ENCODE measurements around the gene LARGE1.

LARGE1 gene

DNA sequence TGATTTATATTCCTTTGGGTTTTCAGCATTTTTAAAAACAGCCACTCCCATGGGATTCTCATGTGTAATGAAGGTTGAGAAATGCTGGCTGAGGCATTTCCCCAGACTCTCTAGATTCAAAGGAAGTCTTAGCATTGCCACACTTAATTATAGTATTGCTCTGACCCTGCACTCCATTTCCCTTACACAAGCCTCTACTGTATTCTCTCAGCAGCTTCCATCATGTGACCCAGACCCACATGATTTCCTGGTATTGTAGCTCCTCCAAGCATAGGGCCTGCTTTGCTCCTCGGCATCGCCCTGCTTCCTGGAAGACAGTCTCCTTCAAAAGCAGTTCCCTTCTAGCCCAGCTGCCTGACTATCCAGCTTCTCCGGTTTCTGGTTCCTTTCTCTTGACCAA is 261.5 kb downstream of the LARGE1 start:
- peak; percentile 11 for DNase-seq (ENCODE audit: low spot score)

DNA sequence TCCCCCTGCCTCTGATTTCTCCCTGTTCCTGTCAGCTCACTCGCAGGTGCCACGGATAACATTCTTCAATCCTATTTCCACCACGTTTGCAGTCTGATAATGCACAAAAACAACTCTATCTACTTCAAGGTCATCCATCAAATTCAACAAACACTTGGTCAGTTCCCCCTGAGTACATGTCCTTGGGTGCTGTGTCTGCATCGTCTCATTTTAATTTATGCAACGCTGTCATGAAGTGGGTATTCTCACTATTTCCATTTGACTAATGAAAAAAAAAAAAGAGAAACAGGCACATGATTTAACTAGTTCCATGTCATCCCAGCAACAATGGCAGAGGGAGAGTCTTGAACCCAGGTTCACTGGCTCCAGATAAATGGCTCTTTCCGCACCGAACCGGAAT is 262.6 kb downstream of the LARGE1 start:
- DNase-seq (ENCODE audit: low spot score), result no peak

GRCh38 chr22:33656808-33657628 is 263.3 kb downstream of the LARGE1 start:
- peak; percentile 48 for DNase-seq (ENCODE audit: low spot score)

GRCh38 chr22:33654173-33654895 is 265.9 kb downstream of the LARGE1 start:
- no peak for DNase-seq (ENCODE audit: low spot score)

GRCh38 chr22:33653532-33654063 is 266.7 kb downstream of the LARGE1 start:
- DNase-seq (ENCODE audit: low spot score), result no peak

GRCh38 chr22:33652615-33653014 is 267.7 kb downstream of the LARGE1 start:
- DNase-seq (ENCODE audit: low spot score), result peak; percentile 3

DNA sequence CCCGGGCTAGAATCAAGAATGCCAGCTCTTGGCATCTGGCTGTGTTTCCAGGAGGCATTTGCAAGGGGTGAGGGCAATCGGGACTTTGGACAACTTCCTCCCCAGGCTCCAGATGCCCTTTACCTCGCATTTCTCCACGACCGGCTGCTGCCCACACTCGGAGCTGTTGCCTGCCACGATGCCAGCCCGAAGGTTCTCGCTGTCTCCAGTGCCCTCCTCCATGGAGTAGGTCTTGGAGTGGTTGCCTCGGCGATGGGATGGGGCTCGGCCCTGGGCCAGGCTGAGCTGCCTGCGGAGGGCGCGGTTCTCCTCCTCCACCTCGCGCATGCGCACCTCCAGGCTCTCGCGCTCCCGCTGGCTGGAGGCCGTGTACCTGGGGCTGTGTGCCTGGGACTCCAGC is 270.0 kb downstream of the LARGE1 start:
- DNase-seq (ENCODE audit: low spot score), result peak; percentile 9

DNA sequence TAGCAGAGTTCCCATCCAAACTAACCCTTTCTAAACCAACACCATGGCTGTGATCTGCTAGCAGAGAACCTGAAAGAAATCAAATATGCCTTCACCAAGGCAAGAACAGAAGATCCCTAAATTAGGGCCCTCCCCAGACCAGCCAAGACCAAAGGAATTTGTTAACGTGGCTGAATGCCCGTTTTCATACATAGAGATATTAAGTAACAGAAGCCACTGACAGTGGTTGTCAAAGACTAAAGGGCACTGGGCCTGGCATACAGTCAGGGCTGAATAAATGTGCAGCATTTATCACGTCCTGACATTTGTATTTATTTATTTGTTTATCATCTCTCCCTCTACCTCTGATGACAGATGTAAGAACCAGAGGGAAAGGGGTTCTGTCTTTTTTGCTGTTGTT is 271.8 kb downstream of the LARGE1 start:
- no peak for DNase-seq (ENCODE audit: low spot score)

- no peak for DNase-seq (ENCODE audit: low spot score)
Measured at GRCh38 chr22:33640900-33641299, 279.4 kb downstream of the LARGE1 start.

DNA sequence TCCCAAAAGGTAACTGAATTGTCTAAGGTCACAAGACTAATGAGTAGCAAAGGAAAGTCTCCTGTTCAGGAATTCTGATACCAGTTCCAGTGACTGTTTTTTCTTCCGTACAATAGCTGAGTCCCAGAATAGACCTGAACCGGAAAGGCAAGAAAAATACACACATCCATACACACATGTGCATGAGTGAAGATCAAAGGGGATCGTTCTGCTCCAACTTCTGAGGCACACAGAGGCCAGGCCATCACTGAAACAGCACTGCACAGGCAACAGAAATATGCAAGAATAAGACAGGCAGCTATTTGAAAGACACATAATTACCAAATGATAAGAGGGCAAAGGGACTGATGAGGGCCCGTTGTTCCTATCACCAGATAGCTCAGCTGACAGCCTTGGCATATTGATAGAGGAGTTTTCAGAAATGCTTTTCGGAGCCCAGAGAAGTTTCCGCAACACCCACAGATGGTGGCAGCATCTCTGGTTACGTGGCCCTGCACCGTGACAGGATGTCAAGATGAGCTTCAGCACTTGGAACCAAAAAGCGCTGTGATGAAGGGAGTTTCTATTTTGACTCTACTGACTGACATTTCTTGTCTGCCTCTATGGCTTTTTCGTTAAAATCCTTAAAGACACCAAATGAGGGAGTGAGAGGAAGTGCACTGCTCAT is 280.6 kb downstream of the LARGE1 start:
- no peak for DNase-seq (ENCODE audit: low spot score)

- no peak for DNase-seq (ENCODE audit: low spot score)
Measured at GRCh38 chr22:33635766-33636165, 284.5 kb downstream of the LARGE1 start.

GRCh38 chr22:33631777-33632176 is 288.5 kb downstream of the LARGE1 start:
- DNase-seq (ENCODE audit: low spot score), result no peak

GRCh38 chr22:33625959-33626358 is 294.3 kb downstream of the LARGE1 start:
- DNase-seq (ENCODE audit: low spot score), result no peak

DNA sequence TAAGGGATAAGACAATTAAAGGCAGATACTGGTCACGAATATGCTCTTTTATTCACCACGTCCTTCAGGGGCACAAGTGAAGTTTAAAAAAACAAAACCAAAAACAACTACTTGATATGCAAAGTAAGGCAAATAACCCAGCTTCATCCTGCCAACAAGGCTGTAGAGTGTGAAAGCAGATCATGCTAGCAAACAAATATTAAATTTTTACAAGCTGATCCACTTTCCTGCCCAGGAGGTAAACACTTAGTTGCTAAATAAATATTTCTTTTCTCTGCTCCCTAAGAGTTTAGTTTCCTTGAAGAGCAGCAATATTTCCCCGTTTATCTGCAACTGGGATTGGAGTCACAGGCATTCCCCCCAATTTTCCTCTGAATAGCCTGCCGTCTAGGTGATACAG is 300.2 kb downstream of the LARGE1 start:
- no peak for DNase-seq (ENCODE audit: low spot score)

DNA sequence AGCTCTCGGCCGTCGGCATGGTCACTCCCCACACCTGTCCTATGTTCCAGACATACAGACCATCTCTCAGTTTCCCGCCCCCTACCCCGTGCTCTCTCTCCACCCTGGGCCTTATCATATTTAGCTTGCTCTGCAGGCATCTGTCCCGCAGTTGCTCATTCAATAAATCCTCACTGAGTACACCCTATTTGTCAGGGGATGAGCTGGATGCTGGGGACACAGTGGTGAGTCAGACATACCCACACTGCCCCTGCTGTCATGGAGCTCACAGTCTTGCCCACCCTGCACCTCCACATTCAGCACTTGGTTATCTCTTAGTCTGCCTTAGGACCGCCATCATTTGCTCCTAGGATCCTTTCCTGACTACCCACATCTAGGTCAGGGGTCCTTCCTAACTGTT is 313.8 kb downstream of the LARGE1 start:
- DNase-seq (ENCODE audit: low spot score), result no peak

DNA sequence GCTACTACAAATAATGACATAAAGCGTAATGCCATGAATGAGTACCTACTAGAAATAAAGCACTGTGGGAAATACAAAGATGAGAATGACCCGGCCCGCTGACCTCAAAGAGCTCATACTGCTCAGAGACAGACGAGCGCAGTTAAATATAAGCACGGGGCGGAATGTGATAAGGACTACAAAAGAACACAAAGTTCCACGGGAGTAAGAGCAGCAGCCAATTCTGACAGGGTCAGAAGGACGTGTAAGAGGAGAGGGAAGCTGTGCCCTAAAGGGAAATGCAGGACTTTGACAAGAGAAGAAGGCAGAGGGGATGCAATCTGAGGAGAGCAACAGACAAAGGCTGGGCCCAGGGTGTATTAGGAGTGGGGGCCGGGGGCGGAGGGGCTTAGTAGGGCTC is 314.6 kb downstream of the LARGE1 start:
- DNase-seq (ENCODE audit: low spot score), result no peak

DNA sequence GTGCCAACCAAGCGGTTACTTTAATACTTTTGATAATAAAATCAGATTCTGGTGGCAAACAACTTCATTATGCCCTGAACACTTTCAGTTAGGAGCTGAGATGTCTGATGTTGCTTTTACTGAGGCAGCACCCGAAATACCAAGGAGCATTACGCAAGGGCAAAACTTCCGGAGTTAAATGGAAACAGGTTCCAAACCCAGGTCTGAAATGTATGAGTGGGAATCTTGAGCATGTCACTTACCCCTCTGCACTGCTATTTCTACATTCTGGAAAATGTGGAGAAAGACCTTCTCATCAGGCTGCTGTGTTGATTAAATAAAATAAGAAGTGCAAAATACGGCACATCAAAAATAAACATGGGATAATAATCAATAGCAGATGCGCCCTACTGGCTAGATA is 315.1 kb downstream of the LARGE1 start:
- peak; percentile 58 for DNase-seq (ENCODE audit: low spot score)

- no peak for DNase-seq (ENCODE audit: low spot score)
Measured at GRCh38 chr22:33601062-33601461, 319.2 kb downstream of the LARGE1 start.

DNA sequence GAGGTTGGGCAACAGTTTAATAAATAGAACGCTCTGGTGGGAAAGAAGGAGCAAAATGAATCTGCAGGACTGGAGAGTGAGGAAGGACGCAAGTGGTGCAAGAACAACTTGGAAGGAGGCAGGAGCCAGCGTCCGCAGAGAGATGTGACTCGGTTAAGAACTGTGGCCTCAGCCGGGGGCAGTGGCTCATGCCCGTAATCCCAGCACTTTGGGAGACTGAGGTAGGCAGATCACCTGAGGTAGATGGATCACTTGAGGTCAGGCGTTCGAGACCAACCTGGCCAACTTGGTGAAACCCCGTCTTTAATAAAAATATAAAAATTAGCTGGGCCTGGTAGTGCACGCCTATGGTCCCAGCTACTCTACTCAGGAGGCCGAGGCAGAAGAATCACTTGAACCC is 319.7 kb downstream of the LARGE1 start:
- no peak for DNase-seq (ENCODE audit: low spot score)

DNA sequence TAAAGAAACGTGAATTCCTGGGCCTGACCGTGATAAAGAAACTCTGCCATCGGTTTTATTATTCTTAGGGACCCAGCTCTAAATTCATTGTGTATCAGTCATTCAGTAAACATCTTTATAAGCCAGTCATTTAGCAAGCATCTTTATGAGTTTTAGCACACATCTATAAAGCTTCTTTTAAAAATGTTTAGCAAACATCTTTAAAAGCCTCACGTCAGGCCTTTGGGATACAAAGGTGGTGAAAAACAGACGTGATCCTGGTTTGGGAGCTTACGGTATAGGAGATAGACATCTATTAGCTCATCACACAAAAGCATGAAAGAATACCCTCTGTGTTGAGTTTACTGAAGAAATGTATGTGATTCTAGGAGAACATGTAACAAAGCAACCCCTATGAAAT is 320.2 kb downstream of the LARGE1 start:
- no peak for DNase-seq (ENCODE audit: low spot score)

DNA sequence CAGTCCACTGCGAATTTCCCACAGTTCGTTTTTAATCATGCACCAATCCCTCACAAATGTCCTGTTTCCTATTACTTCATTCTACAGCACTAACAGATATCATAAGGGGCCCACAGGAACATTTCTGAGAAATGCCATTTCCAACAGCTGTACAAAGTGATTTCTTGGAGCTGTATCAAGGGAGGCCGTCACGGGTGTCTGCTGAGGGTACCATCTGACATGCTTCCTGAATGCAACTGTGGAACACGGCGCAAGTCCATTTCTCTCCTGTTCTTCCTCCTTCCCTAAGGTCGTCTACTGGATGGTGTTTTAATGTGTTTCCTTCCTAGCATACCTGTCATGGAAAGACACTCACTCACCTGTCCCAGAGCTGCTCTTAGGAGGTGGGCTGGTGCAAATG is 320.7 kb downstream of the LARGE1 start:
- no peak for DNase-seq (ENCODE audit: low spot score)

GRCh38 chr22:33598821-33599220 is 321.5 kb downstream of the LARGE1 start:
- DNase-seq (ENCODE audit: low spot score), result no peak
